ENCODE data around the gene CTBP2. TPM values are rescaled to one million over a fixed set of nuclear protein-coding genes. Genes with fewer than 3 reads are reported as not detected.

CTBP2 gene
- under 1 TPM; 0.29 to 0.40 TPM for total RNA-seq

GRCh38 chr10:125159932-125160855 lies at the start of gene CTBP2:
TSS of gene CTBP2 (minus strand) at chr10:125160563.
- ChIA-PET CTCF (no interaction called here), POLR2A (no interaction called here)

GRCh38 chr10:125209591-125210355 lies 49.4 kb upstream of the CTBP2 start:
- Mint-ChIP-seq H3K27ac (no peak overlapping the region), H3K36me3 (ENCODE audit: low read depth) (no peaks in the 10 kb centered on the region), H3K4me3 (no peak overlapping the region), H3K9me3 (ENCODE audit: insufficient read depth) (no peaks in the 10 kb centered on the region), H3K27me3 (ENCODE audit: low read depth) (no peaks in the 10 kb centered on the region), H3K4me1 (ENCODE audit: low read depth) (no peaks in the 10 kb centered on the region)
- no peak for DNase-seq
- POLR2A ChIA-PET = no interaction called here
- CTCF ChIA-PET = no interaction called here
- no peak for ATAC-seq

More at GRCh38 chr10:125159932-125160855, at the start of gene CTBP2:
- Mint-ChIP-seq H3K9me3 (ENCODE audit: insufficient read depth) (no peaks in the 10 kb centered on the region), H3K27me3 (ENCODE audit: low read depth) (peaks cover 46% of the 10 kb centered on the region), H3K4me3 (peak within 1 kb of the TSS; percentile 40), H3K27ac (no peak within 1 kb of the TSS), H3K36me3 (ENCODE audit: low read depth) (no peaks in the 10 kb centered on the region), H3K4me1 (ENCODE audit: low read depth) (peaks cover 11% of the 10 kb centered on the region)
- DNase-seq (no peak), ATAC-seq (no peak)

- CTCF ChIA-PET = no interaction called here
- DNase-seq (no peak), ATAC-seq (no peak)
- no peaks in the 10 kb centered on the region for H3K36me3 Mint-ChIP-seq (ENCODE audit: low read depth)
- POLR2A ChIA-PET = no interaction called here
- no peak overlapping the region for H3K4me3 Mint-ChIP-seq
- no peaks in the 10 kb centered on the region for H3K9me3 Mint-ChIP-seq (ENCODE audit: insufficient read depth)
- H3K27ac Mint-ChIP-seq = no peak overlapping the region
- no peaks in the 10 kb centered on the region for H3K27me3 Mint-ChIP-seq (ENCODE audit: low read depth)
- H3K4me1 Mint-ChIP-seq (ENCODE audit: low read depth) = no peaks in the 10 kb centered on the region
Observed at GRCh38 chr10:125208854-125209565, 48.6 kb upstream of the CTBP2 start.

- DNase-seq (no peak), ATAC-seq (no peak)
- Mint-ChIP-seq H3K9me3 (ENCODE audit: insufficient read depth) (no peaks in the 10 kb centered on the region), H3K27ac (no peak overlapping the region), H3K36me3 (ENCODE audit: low read depth) (no peaks in the 10 kb centered on the region), H3K4me3 (no peak overlapping the region), H3K4me1 (ENCODE audit: low read depth) (no peaks in the 10 kb centered on the region), H3K27me3 (ENCODE audit: low read depth) (no peaks in the 10 kb centered on the region)
- ChIA-PET CTCF (no interaction called here), POLR2A (no interaction called here)
Observed at GRCh38 chr10:125206623-125207022, 46.3 kb upstream of the CTBP2 start.

- ATAC-seq = no peak
- CTCF ChIA-PET = no interaction called here
- Mint-ChIP-seq H3K27ac (no peak overlapping the region), H3K9me3 (ENCODE audit: insufficient read depth) (no peaks in the 10 kb centered on the region), H3K27me3 (ENCODE audit: low read depth) (no peaks in the 10 kb centered on the region), H3K4me1 (ENCODE audit: low read depth) (no peaks in the 10 kb centered on the region), H3K36me3 (ENCODE audit: low read depth) (no peaks in the 10 kb centered on the region), H3K4me3 (no peak overlapping the region)
- DNase-seq = no peak
- POLR2A ChIA-PET = no interaction called here
Observed at GRCh38 chr10:125205431-125205830, 45.1 kb upstream of the CTBP2 start.

DNA sequence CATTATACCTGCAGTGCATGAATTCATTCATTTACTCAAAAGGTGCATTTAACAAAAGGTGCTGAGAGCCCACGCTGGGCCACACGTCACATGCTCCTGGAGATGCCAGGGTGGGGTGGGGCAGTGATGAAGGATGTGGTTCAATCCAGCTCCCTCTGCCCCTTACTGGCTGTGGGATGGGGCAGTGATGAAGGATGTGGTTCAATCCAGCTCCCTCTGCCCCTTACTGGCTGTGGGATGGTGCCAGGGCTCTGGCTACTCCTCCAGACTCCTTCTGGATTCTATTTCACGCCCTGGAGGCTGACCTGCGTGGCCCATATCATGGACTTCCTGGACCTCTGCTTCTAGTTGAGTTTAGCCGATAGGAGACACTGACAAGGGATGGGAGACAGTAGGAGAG lies 44.0 kb upstream of the CTBP2 start:
- POLR2A ChIA-PET = no interaction called here
- ATAC-seq (no peak), DNase-seq (no peak)
- no peak overlapping the region for H3K27ac Mint-ChIP-seq
- no peaks in the 10 kb centered on the region for H3K27me3 Mint-ChIP-seq (ENCODE audit: low read depth)
- H3K4me1 Mint-ChIP-seq (ENCODE audit: low read depth) = no peaks in the 10 kb centered on the region
- H3K4me3 Mint-ChIP-seq = no peak overlapping the region
- no peaks in the 10 kb centered on the region for H3K9me3 Mint-ChIP-seq (ENCODE audit: insufficient read depth)
- H3K36me3 Mint-ChIP-seq (ENCODE audit: low read depth) = no peaks in the 10 kb centered on the region
- CTCF ChIA-PET = no interaction called here

- H3K9me3 Mint-ChIP-seq (ENCODE audit: insufficient read depth) = no peaks in the 10 kb centered on the region
- no peaks in the 10 kb centered on the region for H3K36me3 Mint-ChIP-seq (ENCODE audit: low read depth)
- DNase-seq = no peak
- no peak for ATAC-seq
- ChIA-PET POLR2A (no interaction called here), CTCF (no interaction called here)
- H3K4me1 Mint-ChIP-seq (ENCODE audit: low read depth) = no peaks in the 10 kb centered on the region
- H3K27me3 Mint-ChIP-seq (ENCODE audit: low read depth) = no peaks in the 10 kb centered on the region
- H3K27ac Mint-ChIP-seq = no peak overlapping the region
- no peak overlapping the region for H3K4me3 Mint-ChIP-seq
Observed at GRCh38 chr10:125203186-125203800, 42.9 kb upstream of the CTBP2 start.

GRCh38 chr10:125201791-125202622 lies 41.6 kb upstream of the CTBP2 start:
- POLR2A ChIA-PET = no interaction called here

DNA sequence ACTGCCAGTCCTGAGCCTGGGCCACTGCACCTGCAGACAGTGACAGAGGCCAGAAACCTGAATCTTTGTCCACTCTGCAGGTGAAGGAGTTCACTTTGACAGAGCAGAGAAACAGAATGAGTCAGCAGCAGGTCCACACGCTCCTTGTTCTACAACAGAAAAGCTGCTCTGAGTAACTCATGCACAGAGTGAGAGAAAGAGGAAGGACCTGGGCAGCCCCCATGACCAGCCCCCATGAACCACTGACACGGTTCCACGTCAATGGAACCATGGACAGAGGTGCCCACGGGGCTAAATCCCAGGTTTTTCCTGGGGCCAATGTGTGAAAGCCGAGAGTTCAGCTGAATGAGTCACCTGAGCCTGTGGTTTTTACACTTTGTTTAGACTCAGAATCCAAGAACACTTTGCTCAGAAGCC lies 40.8 kb upstream of the CTBP2 start:
- Mint-ChIP-seq H3K4me3 (no peak overlapping the region), H3K9me3 (ENCODE audit: insufficient read depth) (no peaks in the 10 kb centered on the region), H3K27ac (no peak overlapping the region), H3K4me1 (ENCODE audit: low read depth) (no peaks in the 10 kb centered on the region), H3K36me3 (ENCODE audit: low read depth) (no peaks in the 10 kb centered on the region), H3K27me3 (ENCODE audit: low read depth) (no peaks in the 10 kb centered on the region)
- no peak for DNase-seq
- no peak for ATAC-seq
- POLR2A ChIA-PET = no interaction called here
- CTCF ChIA-PET = no interaction called here

More at GRCh38 chr10:125201791-125202622, 41.6 kb upstream of the CTBP2 start:
- Mint-ChIP-seq H3K9me3 (ENCODE audit: insufficient read depth) (no peaks in the 10 kb centered on the region), H3K36me3 (ENCODE audit: low read depth) (no peaks in the 10 kb centered on the region), H3K4me3 (no peak overlapping the region), H3K27ac (no peak overlapping the region), H3K4me1 (ENCODE audit: low read depth) (no peaks in the 10 kb centered on the region), H3K27me3 (ENCODE audit: low read depth) (no peaks in the 10 kb centered on the region)
- DNase-seq (no peak), ATAC-seq (no peak)
- CTCF ChIA-PET = no interaction called here

- Mint-ChIP-seq H3K27me3 (ENCODE audit: low read depth) (no peaks in the 10 kb centered on the region), H3K4me1 (ENCODE audit: low read depth) (no peaks in the 10 kb centered on the region), H3K4me3 (no peak overlapping the region), H3K9me3 (ENCODE audit: insufficient read depth) (no peaks in the 10 kb centered on the region), H3K36me3 (ENCODE audit: low read depth) (no peaks in the 10 kb centered on the region), H3K27ac (no peak overlapping the region)
- CTCF ChIA-PET = no interaction called here
- POLR2A ChIA-PET = no interaction called here
- ATAC-seq (no peak), DNase-seq (no peak)
Observed at GRCh38 chr10:125200396-125200795, 40.0 kb upstream of the CTBP2 start.

GRCh38 chr10:125199270-125199669 lies 38.9 kb upstream of the CTBP2 start:
- H3K27ac Mint-ChIP-seq = no peak overlapping the region
- no peak for ATAC-seq
- CTCF ChIA-PET = no interaction called here
- no peaks in the 10 kb centered on the region for H3K4me1 Mint-ChIP-seq (ENCODE audit: low read depth)
- DNase-seq = no peak
- no peaks in the 10 kb centered on the region for H3K36me3 Mint-ChIP-seq (ENCODE audit: low read depth)
- no peaks in the 10 kb centered on the region for H3K27me3 Mint-ChIP-seq (ENCODE audit: low read depth)
- POLR2A ChIA-PET = no interaction called here
- no peak overlapping the region for H3K4me3 Mint-ChIP-seq
- no peaks in the 10 kb centered on the region for H3K9me3 Mint-ChIP-seq (ENCODE audit: insufficient read depth)
